HEK293T (cell line): Measurements from ENCODE around the gene TMTC1.
"Not testable (repeated sequence)": the region's sequence is repeated elsewhere in the genome, so short reads cannot be mapped to it uniquely, and the experiment has no call there.

ENCODE experiments used
- CTCF ChIA-PET: fragments of 350-600 bp; formaldehyde crosslinking; extraction: SDS; loops from one replicate; lab custom pipeline; 2021; ENCODE audit warnings: antibody characterized with exemption, inconsistent platforms; lab: Yijun Ruan, JAX
- POLR2A ChIA-PET: fragments of 350-600 bp; formaldehyde crosslinking; extraction: SDS; loops from one replicate; lab custom pipeline; 2020; ENCODE audit warnings: antibody characterized with exemption, inconsistent platforms; lab: Yijun Ruan, JAX
- DNase-seq: peaks from one replicate; pipeline ENCODE4 v3.0.0; 2012; ENCODE audit warnings: mixed read lengths; ENCODE audit errors: extremely low spot score
- ARNT ChIP-seq: fragments of 450-650 bp; IDR thresholded peaks from 2 replicates; pipeline ENCODE4 v1.6.1; 2017; ENCODE audit warnings: mild to moderate bottlenecking
- BHLHE40 ChIP-seq: fragments of 450-650 bp; IDR thresholded peaks from 2 replicates; pipeline ENCODE4 v1.6.1; 2016; ENCODE audit warnings: mild to moderate bottlenecking, moderate library complexity, borderline replicate concordance
- CTBP1 ChIP-seq: fragments of 450-650 bp; IDR thresholded peaks from 2 replicates; pipeline ENCODE4 v1.6.1; 2016; ENCODE audit warnings: borderline replicate concordance
- ELF4 ChIP-seq: fragments of 450-650 bp; IDR thresholded peaks from 2 replicates; pipeline ENCODE4 v1.6.1; 2017; ENCODE audit warnings: antibody characterized with exemption
- FOXA1 ChIP-seq: fragments of 450-650 bp; IDR thresholded peaks from 2 replicates; pipeline ENCODE4 v1.6.1; 2016; ENCODE audit warnings: mild to moderate bottlenecking
- FOXK2 ChIP-seq: fragments of 450-650 bp; IDR thresholded peaks from 2 replicates; pipeline ENCODE4 v1.6.1; 2016; ENCODE audit warnings: mild to moderate bottlenecking
- FOXM1 ChIP-seq: fragments of 450-650 bp; IDR thresholded peaks from 2 replicates; pipeline ENCODE4 v1.6.1; 2017; ENCODE audit warnings: mild to moderate bottlenecking, borderline replicate concordance
- HDGF ChIP-seq: fragments of 450-650 bp; IDR thresholded peaks from 2 replicates; pipeline ENCODE4 v1.6.1; 2017; ENCODE audit warnings: antibody characterized with exemption, borderline replicate concordance
- L3MBTL2 ChIP-seq: fragments of 450-650 bp; conservative IDR thresholded peaks from 2 replicates; pipeline ENCODE4 v1.6.1; 2016; ENCODE audit warnings: mild to moderate bottlenecking
- LEF1 ChIP-seq: fragments of 450-650 bp; IDR thresholded peaks from 2 replicates; pipeline ENCODE4 v1.6.1; 2017; ENCODE audit warnings: mild to moderate bottlenecking, borderline replicate concordance
- NFRKB ChIP-seq: fragments of 450-650 bp; IDR thresholded peaks from 2 replicates; pipeline ENCODE4 v1.6.1; 2016; ENCODE audit warnings: mild to moderate bottlenecking, moderate library complexity
- PKNOX1 ChIP-seq: fragments of 450-650 bp; IDR thresholded peaks from 2 replicates; pipeline ENCODE4 v1.6.1; 2016
- SP1 ChIP-seq: fragments of 450-650 bp; IDR thresholded peaks from 2 replicates; pipeline ENCODE4 v1.6.1; 2017
- SUZ12 ChIP-seq: fragments of 450-650 bp; IDR thresholded peaks from 2 replicates; pipeline ENCODE4 v1.6.1; 2016; ENCODE audit warnings: mild to moderate bottlenecking
- TARDBP ChIP-seq: fragments of 450-650 bp; IDR thresholded peaks from 2 replicates; pipeline ENCODE4 v1.6.1; 2016
- ZNF384 ChIP-seq: fragments of 450-650 bp; IDR thresholded peaks from 2 replicates; pipeline ENCODE4 v1.6.1; 2016

The TMTC1 gene

GRCh38 chr12:29563071-29563470, 220.7 kb downstream of the TMTC1 start:
- TF ChIP-seq FOXM1 (no peak), CTBP1 (no peak), NFRKB (no peak), HDGF (no peak), FOXA1 (no peak), ZNF384 (no peak), SP1 (no peak), ARNT (no peak), BHLHE40 (no peak), L3MBTL2 (no peak), ELF4 (no peak), FOXK2 (no peak), LEF1 (no peak), TARDBP (no peak), SUZ12 (no peak), PKNOX1 (no peak)
- CTCF ChIA-PET, result no interaction called here
- POLR2A ChIA-PET, result no interaction called here
- DNase-seq, result no peak

GRCh38 chr12:29562110-29562804, 221.5 kb downstream of the TMTC1 start:
- POLR2A ChIA-PET, result no interaction called here
- no peak for DNase-seq
- TF ChIP-seq FOXA1, result no peak
- no peak for TF ChIP-seq CTBP1
- TF ChIP-seq SP1, result no peak
- CTCF ChIA-PET, result no interaction called here

- CTCF ChIA-PET, result no interaction called here
- DNase-seq, result no peak
- POLR2A ChIA-PET, result no interaction called here
- TF ChIP-seq FOXA1 (no peak), BHLHE40 (no peak), HDGF (no peak), CTBP1 (no peak), ZNF384 (no peak), PKNOX1 (no peak), L3MBTL2 (no peak), FOXM1 (no peak), ARNT (no peak), NFRKB (no peak), TARDBP (no peak), FOXK2 (no peak), LEF1 (no peak), SP1 (no peak), SUZ12 (no peak), ELF4 (no peak)
Measured at GRCh38 chr12:29561664-29562071, 222.1 kb downstream of the TMTC1 start.

DNA sequence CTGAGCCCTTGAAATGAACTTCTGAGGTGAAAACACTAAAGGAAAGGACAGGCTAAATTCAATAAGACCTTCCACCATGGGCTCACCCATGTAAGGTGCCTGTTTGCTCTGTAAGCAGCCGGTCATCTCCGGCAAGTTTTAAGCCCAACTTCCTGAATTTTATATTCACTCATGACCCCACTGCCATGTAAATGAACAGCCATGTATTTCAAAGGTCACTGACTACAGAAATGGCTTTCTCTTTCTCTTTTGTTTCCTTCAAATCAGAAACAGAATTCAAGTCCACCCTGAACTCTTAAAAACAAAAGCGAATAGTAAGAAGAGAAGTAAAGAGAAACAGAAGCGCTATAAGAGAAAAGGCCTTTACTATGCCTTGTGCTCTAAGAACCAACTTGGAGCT, 224.5 kb downstream of the TMTC1 start:
- ChIA-PET POLR2A (interaction anchor here (0.7 kb wide), 1 partner anchor 688 kb away, joined by 3 read pairs; no protein-coding TSS in a partner anchor), CTCF (no interaction called here)
- no peak for DNase-seq
- TF ChIP-seq LEF1 (no peak), HDGF (no peak), TARDBP (no peak), PKNOX1 (no peak), NFRKB (no peak), ELF4 (no peak), L3MBTL2 (no peak), ARNT (no peak), CTBP1 (no peak), ZNF384 (no peak), BHLHE40 (no peak), FOXA1 (no peak), SP1 (no peak), FOXM1 (no peak), SUZ12 (no peak), FOXK2 (no peak)

DNA sequence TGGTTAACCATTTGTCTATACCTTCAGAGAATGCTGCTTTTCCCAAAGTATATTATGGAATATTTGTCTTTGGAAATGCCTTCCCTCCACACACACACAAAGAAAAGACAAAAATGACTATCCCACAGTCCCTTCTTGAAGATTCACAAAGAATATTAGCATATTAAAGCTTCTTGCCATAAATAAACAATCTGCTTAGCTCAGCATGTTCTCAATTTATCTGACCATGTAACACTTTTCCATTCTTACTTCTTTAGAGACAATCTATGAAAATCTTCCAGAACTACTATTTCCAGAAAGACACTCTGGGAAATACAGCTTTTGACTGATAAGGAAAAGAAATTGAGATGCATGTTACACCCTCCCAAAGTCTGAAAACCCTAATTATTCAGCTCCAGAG, 227.4 kb downstream of the TMTC1 start:
- CTCF ChIA-PET, result interaction anchor here (0.6 kb wide), 1 partner anchor 1258 kb away, joined by 3 read pairs; no protein-coding TSS in a partner anchor
- TF ChIP-seq FOXM1 (no peak), FOXK2 (no peak)
- no peak for DNase-seq
- POLR2A ChIA-PET, result no interaction called here

DNA sequence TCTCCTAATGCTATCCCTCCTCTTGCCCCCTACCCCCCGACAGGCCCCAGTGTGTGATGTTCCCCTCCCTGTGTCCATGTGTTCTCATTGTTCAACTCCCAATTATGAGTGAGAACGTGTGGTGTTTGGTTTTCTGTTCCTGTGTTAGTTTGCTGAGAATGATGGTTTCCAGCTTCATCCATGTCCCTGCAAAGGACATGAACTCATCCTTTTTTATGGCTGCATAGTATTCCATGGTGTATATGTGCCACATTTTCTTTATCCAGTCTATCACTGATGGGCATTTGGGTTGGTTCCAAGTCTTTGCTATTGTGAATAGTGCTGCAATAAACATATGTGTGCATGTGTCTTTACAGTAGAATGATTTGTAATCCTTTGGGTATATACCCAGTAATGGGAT, 228.3 kb downstream of the TMTC1 start:
- POLR2A ChIA-PET, CTCF ChIA-PET, DNase-seq: not testable (repeated sequence)
